ENCODE data around the gene CHD1L. TPM values are rescaled to one million over a fixed set of nuclear protein-coding genes. Genes with fewer than 3 reads are reported as not detected.

The CHD1L gene
- 20.9 and 32.6 TPM in 2 replicates for total RNA-seq

DNA sequence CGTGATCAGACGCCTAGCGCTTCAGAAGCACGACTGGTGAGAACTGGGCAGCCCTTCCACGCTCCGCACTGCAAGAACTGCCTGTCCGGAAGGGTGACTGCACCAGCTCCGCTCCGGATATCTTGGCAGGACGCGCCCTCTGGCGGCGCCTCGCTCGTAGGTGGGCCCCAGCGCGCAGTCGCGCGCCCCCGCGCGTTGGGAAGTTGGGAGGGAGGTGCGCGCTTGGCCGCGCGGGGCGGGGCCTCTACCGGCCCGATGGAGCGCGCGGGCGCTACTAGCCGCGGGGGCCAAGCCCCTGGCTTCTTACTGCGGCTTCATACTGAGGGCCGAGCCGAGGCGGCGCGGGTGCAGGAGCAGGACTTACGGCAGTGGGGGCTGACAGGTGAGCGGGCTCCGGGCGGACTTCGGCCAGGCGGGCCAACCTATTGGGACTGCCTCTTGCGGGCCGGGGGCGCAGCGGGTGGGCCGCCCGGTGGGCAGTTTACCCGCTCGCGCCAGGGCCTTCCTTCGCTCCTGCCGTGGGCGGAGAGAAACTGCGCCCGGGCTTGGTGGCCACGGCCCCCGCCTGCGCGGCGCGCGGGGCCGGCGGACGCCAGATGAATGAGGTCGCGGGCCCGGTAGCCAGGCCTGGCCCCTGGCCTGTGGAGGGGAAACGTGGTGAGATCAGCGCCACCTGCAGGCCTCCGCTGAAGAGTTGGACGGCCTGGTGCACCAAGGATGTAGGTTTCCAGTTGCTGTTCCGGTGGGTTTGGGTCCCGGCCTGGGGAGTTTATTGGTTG is at the start of gene CHD1L:
CHD1L (plus strand) TSS at position 236 of the 779 bp plus-strand sequence; CDS start at position 256, 20 bp downstream.

GRCh38 chr1:147225193-147225730 is 17.2 kb upstream of the CHD1L start, which contains the start of gene FMO5:
Gene FMO5, minus strand, starts transcription at chr1:147225339. Its CDS starts 310 bp downstream, at chr1:147225029.

Other genes with a start within 250 kb of the CHD1L start
- 7.7 and 10.0 TPM in 2 replicates for gene PRKAB2, start 70.2 kb upstream of the CHD1L start, total RNA-seq
- 1.9 and 2.9 TPM in 2 replicates for gene FMO5, start 17.3 kb upstream of the CHD1L start, total RNA-seq

Data from bronchial smooth muscle cell (primary cell).